Osteocyte (in vitro differentiated cells): ENCODE data around the gene ASIC2. TPM values are rescaled to one million over a fixed set of nuclear protein-coding genes. Genes with fewer than 3 reads are reported as not detected.

Experiments
- DNase-seq: peaks from one replicate; pipeline ENCODE4 v3.0.0; 2021; ENCODE audit warnings: mixed read lengths; ENCODE audit not compliant: unreplicated experiment; ENCODE audit errors: extremely low spot score
- H3K27ac Mint-ChIP-seq: one replicate; pipeline ENCODE4 v1.8.0; 2021; ENCODE audit warnings: mild to moderate bottlenecking, mixed read lengths; ENCODE audit not compliant: unreplicated experiment
- H3K27me3 Mint-ChIP-seq: one replicate; pipeline ENCODE4 v1.8.0; 2021; ENCODE audit warnings: mixed read lengths; ENCODE audit not compliant: unreplicated experiment
- H3K36me3 Mint-ChIP-seq: one replicate; pipeline ENCODE4 v1.8.0; 2021; ENCODE audit warnings: mixed read lengths; ENCODE audit not compliant: unreplicated experiment
- H3K4me1 Mint-ChIP-seq: one replicate; pipeline ENCODE4 v1.8.0; 2021; ENCODE audit warnings: mixed read lengths; ENCODE audit not compliant: unreplicated experiment
- H3K4me3 Mint-ChIP-seq: one replicate; pipeline ENCODE4 v1.8.0; 2021; ENCODE audit warnings: mild to moderate bottlenecking, moderate library complexity, mixed read lengths; ENCODE audit not compliant: unreplicated experiment
- H3K9me3 Mint-ChIP-seq: one replicate; pipeline ENCODE4 v1.8.0; 2021; ENCODE audit warnings: mixed read lengths; ENCODE audit not compliant: unreplicated experiment
- total RNA-seq: library from RNA; stranded (reverse); gene quantifications from 2 replicates; pipeline ENCODE4 v1.2.1, GENCODE V29; 2021
- TF ChIP-seq, protein P1 (sequence below): fragments of 200-600 bp; sonication (generic); IDR thresholded peaks from 2 replicates; pipeline ENCODE4 v1.5.0; 2021; ENCODE audit warnings: antibody characterized with exemption, mild to moderate bottlenecking, moderate library complexity

ASIC2 gene
- total RNA-seq, 1 donor from 2014 or later, result not detected

DNA sequence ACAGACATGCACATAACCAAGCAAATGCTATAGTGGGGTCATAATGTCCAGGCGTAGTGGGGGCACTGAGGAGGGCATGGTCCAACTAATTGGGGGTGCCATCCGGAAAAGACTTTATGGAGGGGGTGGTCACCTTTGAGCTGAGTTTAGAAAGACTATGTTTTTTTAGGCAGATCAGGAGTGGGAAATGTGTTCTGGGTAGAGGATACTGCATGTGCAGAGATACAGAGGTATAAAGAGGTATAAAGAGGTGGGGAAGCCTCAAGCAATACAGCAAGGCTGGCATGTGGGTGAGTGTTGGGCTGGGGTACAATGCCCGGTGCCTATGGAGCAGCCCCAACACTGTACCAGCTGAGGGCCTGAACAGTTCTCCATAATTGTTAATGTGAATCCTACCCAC, 248.3 kb downstream of the ASIC2 start:
- Mint-ChIP-seq H3K9me3 (no peaks in the 10 kb centered on the region), H3K36me3 (no peaks in the 10 kb centered on the region), H3K4me1 (no peaks in the 10 kb centered on the region), H3K4me3 (no peak overlapping the region), H3K27ac (no peak overlapping the region), H3K27me3 (peaks cover 3% of the 10 kb centered on the region)
- TF ChIP-seq, protein P1, sequence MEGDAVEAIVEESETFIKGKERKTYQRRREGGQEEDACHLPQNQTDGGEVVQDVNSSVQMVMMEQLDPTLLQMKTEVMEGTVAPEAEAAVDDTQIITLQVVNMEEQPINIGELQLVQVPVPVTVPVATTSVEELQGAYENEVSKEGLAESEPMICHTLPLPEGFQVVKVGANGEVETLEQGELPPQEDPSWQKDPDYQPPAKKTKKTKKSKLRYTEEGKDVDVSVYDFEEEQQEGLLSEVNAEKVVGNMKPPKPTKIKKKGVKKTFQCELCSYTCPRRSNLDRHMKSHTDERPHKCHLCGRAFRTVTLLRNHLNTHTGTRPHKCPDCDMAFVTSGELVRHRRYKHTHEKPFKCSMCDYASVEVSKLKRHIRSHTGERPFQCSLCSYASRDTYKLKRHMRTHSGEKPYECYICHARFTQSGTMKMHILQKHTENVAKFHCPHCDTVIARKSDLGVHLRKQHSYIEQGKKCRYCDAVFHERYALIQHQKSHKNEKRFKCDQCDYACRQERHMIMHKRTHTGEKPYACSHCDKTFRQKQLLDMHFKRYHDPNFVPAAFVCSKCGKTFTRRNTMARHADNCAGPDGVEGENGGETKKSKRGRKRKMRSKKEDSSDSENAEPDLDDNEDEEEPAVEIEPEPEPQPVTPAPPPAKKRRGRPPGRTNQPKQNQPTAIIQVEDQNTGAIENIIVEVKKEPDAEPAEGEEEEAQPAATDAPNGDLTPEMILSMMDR, result no peak
- peak; percentile 17 for DNase-seq

DNA sequence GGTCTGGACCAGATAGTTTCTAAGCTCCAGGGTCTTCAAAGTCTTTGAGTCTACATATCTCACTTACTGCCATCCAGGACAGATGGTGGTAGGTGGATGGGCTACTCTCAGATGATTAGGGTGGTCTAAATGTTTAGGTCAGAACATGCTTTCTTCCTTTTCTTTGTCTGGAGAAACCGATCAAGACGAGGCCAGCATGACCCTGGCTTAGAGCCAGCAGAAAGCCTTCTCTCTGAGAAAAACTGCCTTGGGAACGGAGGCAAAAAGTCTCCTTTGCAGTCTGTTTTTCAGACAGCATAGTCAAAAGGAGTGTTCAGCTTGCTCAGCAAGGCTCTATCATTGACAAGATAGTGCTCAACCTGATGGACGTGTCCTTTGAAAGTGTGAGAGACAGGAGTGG, 252.6 kb downstream of the ASIC2 start:
- peak; percentile 64 for DNase-seq
- no peak overlapping the region for H3K4me3 Mint-ChIP-seq
- H3K36me3 Mint-ChIP-seq, result no peaks in the 10 kb centered on the region
- no peaks in the 10 kb centered on the region for H3K9me3 Mint-ChIP-seq
- no peaks in the 10 kb centered on the region for H3K4me1 Mint-ChIP-seq
- TF ChIP-seq, protein P1, result no peak
- no peak overlapping the region for H3K27ac Mint-ChIP-seq
- peaks cover 9% of the 10 kb centered on the region for H3K27me3 Mint-ChIP-seq

DNA sequence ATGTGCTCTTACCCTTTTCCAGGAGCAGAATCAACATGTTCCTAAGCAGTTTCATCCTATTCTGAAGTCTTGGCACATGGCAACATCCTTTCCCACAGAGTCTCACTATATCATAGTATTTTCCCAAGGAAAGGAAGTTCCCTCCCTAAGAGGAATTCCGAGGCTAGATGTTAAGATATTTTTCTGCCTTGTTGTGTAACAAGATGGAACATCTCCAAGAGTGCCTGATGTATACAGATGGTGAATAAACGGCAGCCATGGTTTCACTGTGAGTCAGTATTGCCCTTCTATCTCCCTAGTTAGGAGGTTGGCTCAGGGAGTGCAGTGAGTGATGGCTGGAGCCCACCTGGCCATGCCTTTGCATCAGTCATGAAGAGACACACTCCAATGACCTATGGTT, 253.2 kb downstream of the ASIC2 start:
- DNase-seq, result peak; percentile 27
- H3K27ac Mint-ChIP-seq, result no peak overlapping the region
- no peak overlapping the region for H3K4me3 Mint-ChIP-seq
- no peaks in the 10 kb centered on the region for H3K4me1 Mint-ChIP-seq
- no peaks in the 10 kb centered on the region for H3K36me3 Mint-ChIP-seq
- H3K9me3 Mint-ChIP-seq, result no peaks in the 10 kb centered on the region
- H3K27me3 Mint-ChIP-seq, result peaks cover 13% of the 10 kb centered on the region
- TF ChIP-seq, protein P1, result no peak

DNA sequence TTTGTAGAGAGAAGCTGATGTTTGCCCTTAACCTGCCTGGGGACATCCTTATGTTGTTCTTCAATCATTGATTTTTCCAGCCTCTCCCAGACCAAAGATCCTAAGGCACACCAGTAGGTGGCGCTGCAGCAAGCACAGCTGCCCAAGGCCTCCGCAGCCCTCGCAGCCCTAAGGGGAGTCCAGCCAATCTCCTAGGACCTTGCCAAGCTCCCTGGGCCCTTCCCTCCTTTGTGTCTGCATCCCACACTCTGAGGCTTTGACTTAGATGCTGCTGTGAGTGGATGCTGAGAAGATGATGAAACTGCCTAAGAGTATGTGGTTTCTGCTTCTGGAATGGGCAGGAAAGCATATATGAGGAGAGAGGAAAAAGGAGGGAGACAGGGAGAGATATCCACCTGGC, 254.4 kb downstream of the ASIC2 start:
- peak; percentile 72 for DNase-seq
- H3K27me3 Mint-ChIP-seq, result peaks cover 16% of the 10 kb centered on the region
- H3K4me1 Mint-ChIP-seq, result no peaks in the 10 kb centered on the region
- H3K9me3 Mint-ChIP-seq, result no peaks in the 10 kb centered on the region
- no peak overlapping the region for H3K4me3 Mint-ChIP-seq
- TF ChIP-seq, protein P1, result peak; percentile 44
- no peaks in the 10 kb centered on the region for H3K36me3 Mint-ChIP-seq
- no peak overlapping the region for H3K27ac Mint-ChIP-seq

DNA sequence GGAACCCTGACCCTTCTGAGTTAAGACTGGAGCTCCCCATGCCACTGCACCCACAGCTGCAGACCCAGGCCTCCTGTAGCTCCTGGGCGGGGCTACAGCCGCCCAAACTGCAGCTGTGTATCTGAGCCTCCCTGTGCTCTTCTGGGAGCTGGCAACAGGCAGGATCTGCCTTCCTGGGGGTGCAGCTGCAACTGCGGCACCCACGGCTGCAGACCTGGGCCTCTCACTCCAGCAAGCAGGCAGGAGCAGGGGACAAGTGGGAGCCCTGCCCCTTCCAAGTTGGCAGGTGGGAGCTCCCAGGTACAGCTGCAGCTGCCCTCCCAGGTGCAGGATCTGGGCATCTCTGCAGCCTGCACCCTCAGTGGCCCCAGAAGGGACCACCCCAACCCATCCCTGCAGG, 259.9 kb downstream of the ASIC2 start:
- no peak overlapping the region for H3K27ac Mint-ChIP-seq
- H3K27me3 Mint-ChIP-seq, result peaks cover 31% of the 10 kb centered on the region

More for the DNA sequence above, 259.9 kb downstream of the ASIC2 start:
- Mint-ChIP-seq H3K36me3 (no peaks in the 10 kb centered on the region), H3K4me1 (no peaks in the 10 kb centered on the region), H3K9me3 (no peaks in the 10 kb centered on the region), H3K4me3 (no peak overlapping the region)
- DNase-seq, result no peak
- TF ChIP-seq, protein P1, result no peak
